Measurements from ENCODE around the gene RBM15B.

RBM15B gene

GRCh38 chr3:51441282-51442030 is 50.4 kb downstream of the RBM15B start:
- TF ChIP-seq CTCF (IDR thresholded peaks at IDR 0.05; ENCODE audit: low read depth, low read length) = no peak
- H3K4me3 ChIP-seq (replicated peaks in 1 of 2; ENCODE audit: low read depth in 2 of 2, low read length in 2 of 2) = no peak overlapping the region
- no peak for DNase-seq (ENCODE audit: low read depth in 2 of 2)

DNA sequence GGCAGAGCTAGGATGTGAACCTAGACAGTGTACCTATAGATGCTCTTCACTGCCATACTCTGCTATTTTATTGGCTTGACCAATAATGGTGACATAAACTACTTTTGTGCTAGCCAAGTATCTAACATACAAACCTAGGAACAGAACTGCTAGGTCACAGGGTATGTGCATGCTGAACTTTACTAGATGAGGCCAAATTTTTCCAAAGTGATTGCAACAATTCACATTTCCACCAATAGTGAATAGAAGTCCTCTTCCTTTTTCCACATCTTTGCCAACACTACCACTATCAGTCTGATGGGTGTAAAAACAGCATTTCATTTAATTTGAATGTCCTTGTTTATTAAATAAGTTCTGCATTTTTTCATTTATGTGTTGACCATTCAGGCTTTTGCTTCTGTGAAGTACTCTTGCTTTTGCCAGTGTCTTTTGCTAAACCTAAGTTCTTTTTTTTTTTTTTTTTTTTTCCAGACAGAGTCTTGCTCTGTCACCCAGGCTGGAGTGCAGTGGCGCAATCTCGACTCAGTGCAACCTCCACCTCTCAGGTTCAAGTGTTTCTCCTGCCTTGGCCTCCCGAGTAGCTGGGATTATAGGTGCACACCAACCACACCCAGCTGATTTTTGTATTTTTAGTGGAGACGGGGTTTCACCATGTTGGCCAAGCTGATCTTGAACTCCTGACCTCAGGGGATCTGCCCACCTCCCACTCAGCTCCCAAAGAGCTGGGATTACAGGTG is 54.6 kb downstream of the RBM15B start:
- DNase-seq (ENCODE audit: low read depth in 2 of 2) = peak in 1 of 2 donors; percentile 26
- no peak overlapping the region for H3K4me3 ChIP-seq (replicated peaks in 1 of 2; ENCODE audit: low read depth in 2 of 2, low read length in 2 of 2)
- no peak for TF ChIP-seq CTCF (IDR thresholded peaks at IDR 0.05; ENCODE audit: low read depth, low read length)
